Right lobe of liver (tissue), 4 donors: ENCODE results near the gene ZNF311.

Source experiments
- POLR2A ChIP-seq: fragments of 450-650 bp; IDR thresholded peaks from one replicate; pipeline ENCODE4 v1.6.1; 2017; ENCODE audit warnings: antibody characterized with exemption, mild to moderate bottlenecking
- TF ChIP-seq, protein P1 (sequence below), 4 donors: fragments of 200-600 bp in 3 of 4; fragments of 450-650 bp in 1 of 4; IDR thresholded peaks; one replicate each; pipeline versions ENCODE4 v1.5.1 to v1.8.0; 2016 to 2022; ENCODE audit warnings: antibody characterized with exemption in 4 of 4, mild to moderate bottlenecking in 2 of 4
- donor health status: DM: no; HTN: no; CAD: no.
- donor health status: DM: no; HTN: no; CAD: no.
- donor health status: DM: no; HTN: yes; CAD: no.

DNA sequence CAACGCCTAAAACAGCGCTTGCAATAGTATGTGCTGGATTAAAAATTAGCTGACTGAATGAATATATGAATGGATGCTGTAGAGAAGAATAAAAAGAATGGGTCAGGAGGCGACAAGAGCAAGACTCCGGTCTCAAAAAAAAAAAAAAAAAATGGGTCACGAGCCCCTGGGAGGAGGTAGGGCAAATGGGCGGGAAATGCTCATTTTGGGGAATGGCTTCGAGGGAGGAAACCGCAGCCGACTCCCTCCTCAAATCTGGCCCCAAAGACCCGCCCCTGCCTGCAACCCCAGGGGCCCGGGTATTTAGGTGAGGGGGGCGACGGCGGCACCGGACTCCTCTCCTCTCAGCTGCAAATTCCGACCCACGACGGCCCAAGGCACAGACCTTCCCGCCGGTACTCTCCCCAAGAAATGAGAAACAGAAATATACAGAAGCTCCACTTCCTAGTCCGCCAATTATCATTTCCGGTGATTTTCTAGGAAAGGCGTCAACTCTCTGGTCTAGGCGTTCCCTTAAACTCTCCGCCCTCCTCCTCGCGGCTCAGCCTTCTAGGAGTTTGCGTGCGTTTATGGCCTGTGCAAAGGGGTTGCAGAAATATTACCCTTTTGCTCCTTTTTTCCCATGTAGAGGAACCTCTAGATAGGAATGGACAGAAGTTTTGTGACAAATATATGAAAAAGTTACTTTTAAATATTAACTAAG, at the start of gene ZNF311:
- TF ChIP-seq, protein P1, sequence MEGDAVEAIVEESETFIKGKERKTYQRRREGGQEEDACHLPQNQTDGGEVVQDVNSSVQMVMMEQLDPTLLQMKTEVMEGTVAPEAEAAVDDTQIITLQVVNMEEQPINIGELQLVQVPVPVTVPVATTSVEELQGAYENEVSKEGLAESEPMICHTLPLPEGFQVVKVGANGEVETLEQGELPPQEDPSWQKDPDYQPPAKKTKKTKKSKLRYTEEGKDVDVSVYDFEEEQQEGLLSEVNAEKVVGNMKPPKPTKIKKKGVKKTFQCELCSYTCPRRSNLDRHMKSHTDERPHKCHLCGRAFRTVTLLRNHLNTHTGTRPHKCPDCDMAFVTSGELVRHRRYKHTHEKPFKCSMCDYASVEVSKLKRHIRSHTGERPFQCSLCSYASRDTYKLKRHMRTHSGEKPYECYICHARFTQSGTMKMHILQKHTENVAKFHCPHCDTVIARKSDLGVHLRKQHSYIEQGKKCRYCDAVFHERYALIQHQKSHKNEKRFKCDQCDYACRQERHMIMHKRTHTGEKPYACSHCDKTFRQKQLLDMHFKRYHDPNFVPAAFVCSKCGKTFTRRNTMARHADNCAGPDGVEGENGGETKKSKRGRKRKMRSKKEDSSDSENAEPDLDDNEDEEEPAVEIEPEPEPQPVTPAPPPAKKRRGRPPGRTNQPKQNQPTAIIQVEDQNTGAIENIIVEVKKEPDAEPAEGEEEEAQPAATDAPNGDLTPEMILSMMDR (IDR thresholded peaks at IDR 0.05), result no peak
- no peak for TF ChIP-seq POLR2A
